Hepatocyte (in vitro differentiated cells): Measurements from ENCODE around the gene ATP6V0A1.

Experiments
- CTCF ChIP-seq: fragments of 200-600 bp; sonication (generic); IDR thresholded peaks from 2 replicates; pipeline ENCODE4 v1.5.1; 2016; ENCODE audit warnings: antibody characterized with exemption, mild to moderate bottlenecking; ENCODE audit not compliant: poor library complexity
- EZH2 ChIP-seq: fragments of 200-600 bp; sonication (generic); IDR thresholded peaks from 2 replicates; pipeline ENCODE4 v1.6.1; 2016; ENCODE audit warnings: antibody characterized with exemption, mild to moderate bottlenecking, borderline replicate concordance
- EZH2phosphoT487 ChIP-seq: fragments of 200-600 bp; sonication (generic); IDR thresholded peaks from one replicate; pipeline ENCODE4 v1.6.1; 2018; ENCODE audit warnings: antibody characterized with exemption, mild to moderate bottlenecking, low read depth, moderate library complexity; ENCODE audit not compliant: unreplicated experiment, severe bottlenecking

DNA sequence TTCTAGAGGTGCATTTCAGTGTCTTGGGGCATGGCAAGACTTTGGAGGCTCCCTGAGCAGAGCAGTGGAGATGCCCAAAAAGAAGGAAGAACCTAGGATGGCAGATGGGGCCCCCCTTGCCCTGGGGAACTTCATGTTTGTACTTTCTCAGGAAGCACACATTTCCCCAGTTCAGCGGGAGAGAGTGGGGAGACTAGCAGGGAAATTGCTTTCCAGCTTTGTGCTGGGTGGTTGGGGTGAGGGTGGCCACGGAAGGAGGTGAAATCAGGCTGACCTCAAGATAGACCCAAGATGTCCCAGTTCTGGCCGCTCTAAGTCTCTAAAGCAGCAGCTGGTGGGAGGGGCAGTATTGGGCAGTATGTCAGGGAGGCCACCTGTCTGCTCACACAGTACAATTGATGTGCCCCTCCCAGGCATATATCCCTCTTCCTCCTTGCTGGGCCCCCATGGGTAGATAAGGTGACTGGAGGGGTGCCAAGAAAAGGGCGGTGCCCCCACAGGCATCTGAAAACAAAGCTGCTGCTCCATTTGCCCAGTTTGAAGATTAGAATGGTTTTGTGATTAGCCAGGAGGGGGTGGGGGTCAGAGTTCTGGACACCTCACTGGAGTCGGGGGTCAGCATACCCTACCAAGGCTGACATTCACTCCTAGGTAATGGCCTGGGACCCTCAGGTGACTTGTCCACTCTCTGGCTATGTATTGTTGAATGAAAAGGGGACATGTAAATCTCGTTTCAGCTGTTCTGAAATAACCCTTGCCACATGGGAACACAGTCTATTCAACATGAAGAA, 60.3 kb downstream of the ATP6V0A1 start:
- no peak for TF ChIP-seq CTCF
- no peak for TF ChIP-seq EZH2phosphoT487
- TF ChIP-seq EZH2, result no peak
